ENCODE data around the gene RWDD2A.

Gene RWDD2A

GRCh38 chr6:83216806-83217205, 23.6 kb downstream of the RWDD2A start:
- H3K9me3 ChIP-seq (ENCODE audit: insufficient read depth, low read length), result no peaks in the 10 kb centered on the region
- no peak overlapping the region for H2AFZ ChIP-seq (ENCODE audit: low read depth, low read length, severe bottlenecking)
- no peak overlapping the region for H3K27ac ChIP-seq (ENCODE audit: low read depth, low read length)
- no peak overlapping the region for H3K4me2 ChIP-seq (ENCODE audit: low read depth, low read length, poor library complexity, severe bottlenecking)
- H3K36me3 ChIP-seq (ENCODE audit: low read length), result no peaks in the 10 kb centered on the region
- no peak overlapping the region for H3K4me3 ChIP-seq (ENCODE audit: insufficient read depth, low read length, poor library complexity, severe bottlenecking)
- no peaks in the 10 kb centered on the region for H3F3A ChIP-seq (ENCODE audit: insufficient read depth)
- H3K9me2 ChIP-seq (replicated peaks; ENCODE audit: insufficient read depth, low read length), result no peaks in the 10 kb centered on the region
- no peak for TF ChIP-seq EZH2phosphoT487 (conservative IDR thresholded peaks at IDR 0.05; ENCODE audit: low read length)
- TF ChIP-seq, protein P1, sequence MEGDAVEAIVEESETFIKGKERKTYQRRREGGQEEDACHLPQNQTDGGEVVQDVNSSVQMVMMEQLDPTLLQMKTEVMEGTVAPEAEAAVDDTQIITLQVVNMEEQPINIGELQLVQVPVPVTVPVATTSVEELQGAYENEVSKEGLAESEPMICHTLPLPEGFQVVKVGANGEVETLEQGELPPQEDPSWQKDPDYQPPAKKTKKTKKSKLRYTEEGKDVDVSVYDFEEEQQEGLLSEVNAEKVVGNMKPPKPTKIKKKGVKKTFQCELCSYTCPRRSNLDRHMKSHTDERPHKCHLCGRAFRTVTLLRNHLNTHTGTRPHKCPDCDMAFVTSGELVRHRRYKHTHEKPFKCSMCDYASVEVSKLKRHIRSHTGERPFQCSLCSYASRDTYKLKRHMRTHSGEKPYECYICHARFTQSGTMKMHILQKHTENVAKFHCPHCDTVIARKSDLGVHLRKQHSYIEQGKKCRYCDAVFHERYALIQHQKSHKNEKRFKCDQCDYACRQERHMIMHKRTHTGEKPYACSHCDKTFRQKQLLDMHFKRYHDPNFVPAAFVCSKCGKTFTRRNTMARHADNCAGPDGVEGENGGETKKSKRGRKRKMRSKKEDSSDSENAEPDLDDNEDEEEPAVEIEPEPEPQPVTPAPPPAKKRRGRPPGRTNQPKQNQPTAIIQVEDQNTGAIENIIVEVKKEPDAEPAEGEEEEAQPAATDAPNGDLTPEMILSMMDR (IDR thresholded peaks at IDR 0.05; ENCODE audit: insufficient read depth, low read length, poor library complexity, severe bottlenecking), result no peak
- H3K79me2 ChIP-seq (ENCODE audit: insufficient read depth, low read length), result no peaks in the 10 kb centered on the region
- no peaks in the 10 kb centered on the region for H3K27me3 ChIP-seq (ENCODE audit: low read length)
- H3K9ac ChIP-seq (ENCODE audit: low read length), result no peak overlapping the region
- H4K20me1 ChIP-seq (ENCODE audit: low read depth, low read length), result no peaks in the 10 kb centered on the region

- H3K27ac ChIP-seq (ENCODE audit: low read depth, low read length), result no peak overlapping the region
- H3K27me3 ChIP-seq (ENCODE audit: low read length), result no peaks in the 10 kb centered on the region
- no peak overlapping the region for H2AFZ ChIP-seq (ENCODE audit: low read depth, low read length, severe bottlenecking)
Measured at GRCh38 chr6:83218646-83219045, 25.5 kb downstream of the RWDD2A start.

GRCh38 chr6:83220121-83220520, 27.0 kb downstream of the RWDD2A start:
- no peaks in the 10 kb centered on the region for H4K20me1 ChIP-seq (ENCODE audit: low read depth, low read length)
- H3K27me3 ChIP-seq (ENCODE audit: low read length), result no peaks in the 10 kb centered on the region
- H3K79me2 ChIP-seq (ENCODE audit: insufficient read depth, low read length), result no peaks in the 10 kb centered on the region
- no peak overlapping the region for H3K4me3 ChIP-seq (ENCODE audit: insufficient read depth, low read length, poor library complexity, severe bottlenecking)
- no peak overlapping the region for H3K9ac ChIP-seq (ENCODE audit: low read length)
- no peaks in the 10 kb centered on the region for H3F3A ChIP-seq (ENCODE audit: insufficient read depth)
- H3K4me2 ChIP-seq (ENCODE audit: low read depth, low read length, poor library complexity, severe bottlenecking), result no peak overlapping the region
- TF ChIP-seq EZH2phosphoT487 (conservative IDR thresholded peaks at IDR 0.05; ENCODE audit: low read length), result no peak
- TF ChIP-seq, protein P1 (IDR thresholded peaks at IDR 0.05; ENCODE audit: insufficient read depth, low read length, poor library complexity, severe bottlenecking), result no peak
- no peak overlapping the region for H3K27ac ChIP-seq (ENCODE audit: low read depth, low read length)
- no peak overlapping the region for H2AFZ ChIP-seq (ENCODE audit: low read depth, low read length, severe bottlenecking)
- H3K36me3 ChIP-seq (ENCODE audit: low read length), result no peaks in the 10 kb centered on the region
- no peaks in the 10 kb centered on the region for H3K9me3 ChIP-seq (ENCODE audit: insufficient read depth, low read length)
- H3K9me2 ChIP-seq (replicated peaks; ENCODE audit: insufficient read depth, low read length), result no peaks in the 10 kb centered on the region

More at GRCh38 chr6:83218646-83219045, 25.5 kb downstream of the RWDD2A start:
- no peaks in the 10 kb centered on the region for H3F3A ChIP-seq (ENCODE audit: insufficient read depth)
- no peaks in the 10 kb centered on the region for H3K36me3 ChIP-seq (ENCODE audit: low read length)
- H3K9me2 ChIP-seq (replicated peaks; ENCODE audit: insufficient read depth, low read length), result no peaks in the 10 kb centered on the region
- no peaks in the 10 kb centered on the region for H3K9me3 ChIP-seq (ENCODE audit: insufficient read depth, low read length)
- TF ChIP-seq, protein P1 (IDR thresholded peaks at IDR 0.05; ENCODE audit: insufficient read depth, low read length, poor library complexity, severe bottlenecking), result no peak
- TF ChIP-seq EZH2phosphoT487 (conservative IDR thresholded peaks at IDR 0.05; ENCODE audit: low read length), result no peak
- no peak overlapping the region for H3K4me2 ChIP-seq (ENCODE audit: low read depth, low read length, poor library complexity, severe bottlenecking)
- H4K20me1 ChIP-seq (ENCODE audit: low read depth, low read length), result no peaks in the 10 kb centered on the region
- H3K4me3 ChIP-seq (ENCODE audit: insufficient read depth, low read length, poor library complexity, severe bottlenecking), result no peak overlapping the region
- no peaks in the 10 kb centered on the region for H3K79me2 ChIP-seq (ENCODE audit: insufficient read depth, low read length)
- no peak overlapping the region for H3K9ac ChIP-seq (ENCODE audit: low read length)

All from SU-DHL-6 (cell line).